AG04449 (cell line): ENCODE data around the gene TPRA1.

Experiments used
- CTCF ChIA-PET: fragments of 350-600 bp; formaldehyde crosslinking; extraction: SDS; loops from one replicate; lab custom pipeline; 2021; ENCODE audit warnings: antibody characterized with exemption; lab: Yijun Ruan, JAX
- POLR2A ChIA-PET: fragments of 400-600, 350-600 bp; formaldehyde crosslinking; extraction: SDS; loops from one replicate; lab custom pipeline; 2020; ENCODE audit warnings: antibody characterized with exemption, inconsistent platforms; lab: Yijun Ruan, JAX
- DNase-seq: peaks from one replicate; pipeline ENCODE4 v3.0.0-alpha.2; 2010; ENCODE audit warnings: low read depth, low spot score
- H3K4me3 ChIP-seq: 2 replicates; pipeline ENCODE4 v1.5.1; 2011; ENCODE audit warnings: low read depth, mild to moderate bottlenecking, control low read depth, low read length
- CTCF ChIP-seq: IDR thresholded peaks from one replicate; pipeline ENCODE4 v1.5.1; 2011; ENCODE audit warnings: mild to moderate bottlenecking, moderate library complexity, low read length, control low read depth, inconsistent platforms; ENCODE audit not compliant: insufficient read depth; ENCODE audit errors: missing control alignments

The TPRA1 gene

GRCh38 chr3:127549826-127550467, 40.6 kb downstream of the TPRA1 start:
- POLR2A ChIA-PET = interaction anchor here (0.5 kb wide), 1 partner anchor 34 kb away, joined by 3 read pairs; no protein-coding TSS in a partner anchor
- no peak for DNase-seq
- H3K4me3 ChIP-seq = no peak overlapping the region
- CTCF ChIA-PET = interaction anchor here (0.5 to 7.2 kb wide), 2 partner anchors 13 to 105 kb away, joined by 3 to 59 read pairs; no protein-coding TSS in a partner anchor
- TF ChIP-seq CTCF = no peak

- peak; percentile 91 for TF ChIP-seq CTCF
- no peak for DNase-seq
- POLR2A ChIA-PET = interaction anchor here (0.6 kb wide), 1 partner anchor 255 kb away, joined by 6 read pairs; no protein-coding TSS in a partner anchor
- peak overlapping the region; percentile 64 for H3K4me3 ChIP-seq
- CTCF ChIA-PET = interaction anchor here (0.6 to 7.2 kb wide), 29 partner anchors 8 to 1414 kb away, joined by 3 to 113 read pairs (median 4); partner anchors contain the start of genes CHST13 and PLXNA1
Observed at GRCh38 chr3:127547761-127548605, 42.5 kb downstream of the TPRA1 start.

- no peak for TF ChIP-seq CTCF
- POLR2A ChIA-PET = no interaction called here
- DNase-seq = no peak
- peak overlapping the region; percentile 64 for H3K4me3 ChIP-seq
- CTCF ChIA-PET = interaction anchor here (0.7 to 7.2 kb wide), 24 partner anchors 9 to 1414 kb away, joined by 3 to 113 read pairs (median 4); partner anchors contain the start of genes CHST13 and PLXNA1
Observed at GRCh38 chr3:127546970-127547733, 43.4 kb downstream of the TPRA1 start.

- ChIA-PET POLR2A (no interaction called here), CTCF (interaction anchor here (0.8 to 7.2 kb wide), 17 partner anchors 10 to 1028 kb away, joined by 3 to 113 read pairs (median 4); partner anchors contain the start of genes CHST13 and PLXNA1)
- TF ChIP-seq CTCF = no peak
- no peak overlapping the region for H3K4me3 ChIP-seq
- DNase-seq = no peak
Observed at GRCh38 chr3:127546554-127546953, 44.0 kb downstream of the TPRA1 start.

GRCh38 chr3:127545711-127546457, 44.6 kb downstream of the TPRA1 start:
- ChIA-PET CTCF (interaction anchor here (0.6 to 7.2 kb wide), 18 partner anchors 9 to 1414 kb away, joined by 3 to 113 read pairs (median 4); partner anchors contain the start of gene CHST13), POLR2A (no interaction called here)
- TF ChIP-seq CTCF = no peak
- DNase-seq = no peak
- no peak overlapping the region for H3K4me3 ChIP-seq
